Amniotic stem cell (primary cell): ENCODE results near the gene FREM3.
A peak's percentile ranks its signal among the peaks of the same experiment; 100 is the strongest.

Experiments used
- DNase-seq: peaks from one replicate; lab custom pipeline; 2025; lab: John Stamatoyannopoulos, UW

Gene FREM3

DNA sequence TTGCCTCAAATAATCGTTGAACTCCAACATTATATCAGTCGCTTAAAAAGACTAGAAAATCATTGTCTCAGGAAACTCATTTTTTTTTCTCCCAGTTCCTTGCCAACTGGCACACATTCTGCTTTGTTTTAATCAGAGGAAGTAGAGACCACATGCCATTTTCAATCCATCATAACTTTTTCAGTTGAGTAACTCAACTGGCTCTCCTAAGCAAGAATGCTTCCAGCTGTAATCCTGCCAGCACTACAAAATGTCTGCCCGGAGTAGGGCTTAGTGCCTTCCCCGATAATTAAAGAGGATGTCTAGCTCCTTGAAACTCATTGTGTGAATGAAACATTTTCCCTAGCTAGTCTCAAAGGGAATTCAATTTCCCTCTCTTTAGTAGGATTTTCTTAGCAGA is 33.0 kb downstream of the FREM3 start:
- DNase-seq = no peak

DNA sequence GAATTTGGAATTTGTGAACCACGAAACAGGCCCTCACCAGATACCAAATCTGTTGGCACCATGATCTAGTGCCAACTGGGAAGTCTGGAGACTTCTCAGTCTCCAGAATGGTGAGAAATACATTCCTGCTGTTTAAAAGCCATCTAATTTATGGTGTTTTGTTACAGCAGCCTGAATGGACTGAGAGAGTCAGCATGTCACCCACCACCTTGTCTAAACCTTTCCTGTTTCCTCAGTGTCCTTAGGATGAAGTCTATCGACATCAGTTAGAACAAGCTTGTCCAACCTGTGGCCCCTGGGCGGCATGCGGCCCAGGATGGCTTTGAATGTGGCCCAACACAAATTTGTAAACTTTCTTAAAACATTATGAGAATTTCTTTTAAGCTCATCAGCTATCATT is 42.1 kb downstream of the FREM3 start:
- no peak for DNase-seq

DNA sequence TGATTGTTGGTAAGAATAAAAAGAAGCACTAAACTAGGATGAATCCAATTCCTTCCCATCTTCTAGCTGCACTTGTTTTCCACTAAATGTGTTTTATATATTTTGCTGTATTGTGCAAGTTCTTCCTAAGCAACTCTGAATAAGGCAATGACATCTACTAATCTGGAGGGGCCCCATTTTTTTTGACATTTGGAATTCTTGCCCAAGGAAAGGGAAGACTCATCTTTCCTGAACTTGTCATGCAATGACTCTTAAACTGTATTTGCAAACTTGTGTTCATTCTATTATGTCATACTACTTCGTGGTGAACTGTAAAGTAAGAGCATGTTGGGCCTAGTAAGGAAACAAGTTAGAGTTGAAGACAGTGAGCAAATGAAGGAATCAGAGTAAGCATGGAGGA is 45.9 kb downstream of the FREM3 start:
- DNase-seq = no peak

DNA sequence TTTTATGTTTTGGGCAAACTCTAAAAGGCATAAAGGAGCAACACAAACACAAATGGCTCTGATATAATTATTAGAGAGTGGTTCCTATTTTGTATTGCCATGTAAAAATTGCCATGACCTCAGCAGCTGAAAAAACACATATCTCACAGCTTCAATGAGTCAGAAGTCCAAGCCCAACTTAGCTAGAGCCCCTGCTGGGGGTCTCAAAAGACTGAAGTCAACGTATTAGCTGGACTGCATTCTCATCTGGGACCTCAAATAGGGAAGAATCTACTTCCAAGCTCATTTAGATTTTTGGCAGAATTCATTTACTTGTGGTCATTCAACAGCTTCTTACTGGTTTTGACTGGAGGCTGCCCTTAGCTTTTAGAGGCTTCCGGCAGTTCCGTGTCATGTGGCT is 47.4 kb downstream of the FREM3 start:
- no peak for DNase-seq

DNA sequence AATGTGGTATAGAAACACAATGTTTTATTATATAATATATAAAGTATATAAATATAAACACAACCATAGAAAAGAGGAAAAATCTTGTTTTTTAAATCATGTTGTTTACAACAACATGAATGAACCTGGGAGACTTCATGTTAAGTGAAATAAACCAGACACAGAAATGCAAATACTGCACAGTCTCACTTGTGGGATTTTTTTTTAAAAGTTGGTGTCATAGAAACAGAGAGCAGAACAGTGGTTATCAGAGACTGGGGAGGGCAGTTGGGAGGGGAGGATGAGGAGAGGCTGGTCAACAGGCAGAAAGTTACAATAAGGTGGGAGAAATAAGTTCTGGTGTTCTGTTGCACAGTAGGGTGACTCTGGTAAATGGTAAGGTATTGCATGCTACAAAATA is 57.1 kb downstream of the FREM3 start:
- DNase-seq = no peak

DNA sequence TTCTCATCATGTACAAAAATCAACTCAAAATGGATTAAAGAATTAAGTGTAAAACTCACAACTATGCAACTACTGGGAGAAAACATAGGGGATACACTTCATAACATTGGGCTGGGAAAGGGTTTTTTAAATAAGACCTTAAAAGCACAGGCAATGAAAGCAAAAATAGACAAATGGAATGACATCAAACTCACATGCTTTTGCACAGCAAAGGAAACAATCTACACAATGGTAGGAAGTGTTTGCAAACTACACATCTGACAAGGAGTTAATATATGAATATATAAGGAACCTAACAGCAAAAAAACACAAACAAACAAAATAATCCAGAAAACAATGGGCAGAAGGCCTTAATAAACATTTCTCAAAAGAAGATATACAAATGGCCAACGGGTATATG is 57.9 kb downstream of the FREM3 start:
- no peak for DNase-seq

DNA sequence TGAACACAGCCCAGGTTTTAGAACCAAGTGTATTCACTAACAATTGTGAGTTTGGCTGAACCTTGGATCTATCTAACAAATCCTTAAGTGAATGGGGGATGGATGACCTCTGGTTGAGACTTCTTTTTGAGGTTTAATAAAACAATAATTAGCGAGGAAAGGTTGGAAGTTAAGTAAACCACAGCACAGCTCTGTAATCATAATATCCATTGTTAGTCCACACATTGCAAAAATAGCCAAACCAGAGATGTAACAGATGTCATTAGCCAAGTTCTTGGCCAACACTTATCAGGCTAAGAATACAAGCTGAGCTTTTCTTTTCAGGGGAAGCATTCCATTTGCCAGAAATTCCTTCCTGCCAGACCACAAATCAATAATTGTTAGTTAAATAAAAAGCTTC is 59.1 kb downstream of the FREM3 start:
- no peak for DNase-seq

DNA sequence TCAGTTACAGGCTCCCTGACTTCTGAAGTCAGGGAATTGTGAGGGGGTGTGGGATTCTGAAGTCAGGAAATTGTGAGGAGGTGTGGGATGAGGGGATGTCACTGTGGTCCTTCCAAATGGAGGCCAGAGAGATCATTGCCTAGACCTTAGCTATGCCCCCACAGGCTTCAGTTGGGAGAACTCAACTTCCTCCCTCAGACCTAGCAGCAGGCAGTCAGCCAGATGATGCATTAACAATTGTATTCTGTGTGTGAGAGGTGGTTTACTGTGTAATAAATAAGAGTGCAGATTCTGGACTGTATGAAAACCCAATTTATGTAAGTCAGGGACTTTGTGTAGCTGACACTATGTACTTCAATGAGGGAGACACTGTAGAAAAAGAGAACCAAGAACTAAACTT is 65.7 kb downstream of the FREM3 start:
- DNase-seq = no peak

DNA sequence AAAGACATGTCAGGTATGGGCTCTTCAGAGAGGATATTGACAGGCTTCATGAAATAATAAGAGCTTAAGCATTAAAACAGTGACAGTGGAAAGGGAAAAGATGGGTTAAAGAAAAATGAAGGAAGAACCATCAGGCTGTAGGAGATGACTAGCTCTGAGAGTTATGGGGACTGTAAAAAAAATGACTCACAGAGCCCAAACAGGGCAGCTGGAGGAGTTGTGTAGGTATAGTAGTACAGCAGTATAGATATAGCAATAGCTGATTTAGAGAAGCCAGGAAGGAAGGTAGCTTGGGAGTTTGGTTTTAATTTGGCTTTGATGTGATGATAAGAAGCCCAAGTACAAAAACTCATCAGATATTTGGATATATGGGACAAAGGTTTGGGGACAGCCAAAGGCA is 66.6 kb downstream of the FREM3 start:
- DNase-seq = no peak

DNA sequence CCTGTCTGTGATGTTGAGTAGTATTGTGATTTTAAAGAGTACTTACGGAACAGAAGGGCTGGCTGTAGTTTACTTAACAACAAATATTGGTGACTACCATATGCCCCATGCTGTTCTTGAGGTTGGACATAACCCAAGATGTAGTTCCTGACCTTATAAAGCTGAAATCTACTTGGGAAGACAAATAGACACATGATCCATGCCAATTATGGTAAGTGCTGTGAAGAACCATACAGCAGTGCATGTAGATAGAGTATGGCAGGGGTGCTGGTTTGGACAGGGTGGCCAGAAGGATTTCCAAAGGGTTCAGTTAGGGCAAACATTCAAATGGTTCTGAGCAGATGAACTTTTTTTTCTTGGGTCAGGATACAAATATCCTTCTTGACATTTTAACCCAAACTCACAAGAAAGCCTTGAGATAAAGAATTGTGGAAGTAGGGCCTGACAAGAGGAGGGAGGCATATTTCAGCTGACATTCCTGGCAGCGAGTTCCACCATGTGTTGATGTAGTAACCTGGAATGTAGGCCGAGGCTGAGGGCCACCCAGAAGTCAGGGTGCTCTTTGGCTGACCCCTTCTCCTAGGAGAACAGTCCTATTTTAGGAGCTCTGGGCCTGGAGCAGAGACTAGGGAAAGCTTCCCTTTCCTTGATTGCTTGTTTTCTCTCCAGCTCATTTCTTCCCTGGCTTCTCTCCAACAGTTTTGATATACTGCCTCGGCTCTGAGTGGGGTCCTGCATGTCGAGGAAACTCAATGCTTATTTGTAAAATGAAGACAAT is 74.2 kb downstream of the FREM3 start:
- no peak for DNase-seq

DNA sequence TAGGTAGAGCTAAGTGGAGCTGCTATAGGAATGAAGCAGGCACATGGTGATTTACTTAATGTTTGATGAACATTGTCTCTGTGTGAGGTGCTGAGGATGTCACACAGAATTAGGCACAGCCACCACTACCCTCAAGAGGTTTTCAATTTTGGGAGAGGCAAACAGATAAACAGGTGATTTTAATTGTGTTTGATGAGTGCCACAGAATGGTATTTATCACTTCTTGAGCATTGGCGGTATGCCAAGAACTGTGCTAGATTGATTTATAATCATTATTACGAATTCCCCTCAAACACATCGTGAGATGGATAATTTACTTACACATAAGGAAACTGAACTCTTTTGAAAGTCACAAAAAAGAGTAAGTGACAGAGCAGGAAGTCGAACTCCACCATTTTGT is 74.8 kb downstream of the FREM3 start:
- no peak for DNase-seq

DNA sequence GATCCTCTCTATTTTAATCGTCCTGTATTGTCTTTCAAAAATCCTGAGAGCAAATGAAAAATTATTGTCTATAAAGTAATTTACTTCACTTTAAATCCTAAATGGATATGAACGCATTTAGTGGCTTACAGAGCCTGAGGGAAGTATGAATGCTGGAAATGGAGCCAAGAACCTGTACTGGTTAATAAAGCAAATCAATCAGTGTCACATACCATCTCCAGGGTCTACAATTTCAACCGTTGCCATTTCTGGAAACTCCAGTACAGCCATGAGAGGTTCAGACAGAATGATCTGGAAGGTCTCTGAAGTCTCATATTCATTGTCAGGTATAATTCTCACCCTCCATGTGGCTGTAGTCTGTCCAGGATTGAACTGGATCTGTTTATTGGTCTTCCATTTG is 76.6 kb downstream of the FREM3 start:
- DNase-seq = no peak

DNA sequence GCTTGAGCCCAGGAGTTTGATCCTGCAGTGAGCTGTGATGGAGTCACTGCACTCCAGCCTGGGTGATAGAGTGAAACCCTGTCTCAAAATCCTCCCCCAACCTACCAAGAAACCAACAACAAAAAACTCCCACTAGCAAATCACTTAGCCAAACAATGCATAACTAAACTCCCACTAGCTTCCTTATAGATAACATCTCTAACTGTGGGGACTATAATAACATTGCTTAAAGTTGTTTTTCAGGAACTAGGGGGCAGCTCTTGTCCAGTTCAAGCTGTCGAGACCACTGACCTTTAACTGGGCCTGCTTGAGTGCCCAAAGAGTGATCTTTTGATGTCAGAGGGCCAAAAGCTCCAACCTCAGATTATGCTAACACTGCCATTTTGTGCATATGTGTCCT is 81.7 kb downstream of the FREM3 start:
- no peak for DNase-seq

DNA sequence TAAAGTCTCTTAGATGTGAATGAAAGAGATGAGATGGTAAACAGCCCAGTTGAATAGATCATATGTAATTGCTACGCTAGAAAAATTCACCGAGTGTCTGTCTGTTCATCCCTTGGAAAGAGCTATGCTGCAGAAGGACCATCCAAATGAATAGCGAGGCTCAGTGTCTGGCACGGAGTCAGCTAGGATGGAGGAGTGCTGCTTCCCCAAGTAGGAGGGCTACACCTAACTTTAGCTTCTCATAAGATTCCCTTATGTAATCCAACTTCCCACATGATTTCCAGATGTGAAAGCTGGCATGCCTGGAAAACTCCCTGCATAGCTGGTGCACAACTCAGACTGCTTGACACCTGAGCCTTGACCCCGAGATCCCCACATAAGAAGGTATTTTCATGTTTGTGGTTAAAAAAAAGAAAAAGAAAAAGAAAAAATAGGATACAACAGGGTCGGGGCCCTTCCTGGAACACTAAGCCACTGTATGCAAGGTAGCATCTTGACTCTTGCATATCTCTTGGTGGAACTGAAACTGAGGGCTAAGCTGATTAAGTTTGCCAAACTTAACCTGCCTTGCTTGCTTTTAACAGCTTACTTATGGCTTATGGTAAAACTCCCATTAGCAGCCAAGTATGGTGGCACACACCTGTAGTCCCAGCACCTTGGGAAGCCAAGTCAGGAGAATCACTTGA is 82.3 kb downstream of the FREM3 start:
- DNase-seq = no peak

DNA sequence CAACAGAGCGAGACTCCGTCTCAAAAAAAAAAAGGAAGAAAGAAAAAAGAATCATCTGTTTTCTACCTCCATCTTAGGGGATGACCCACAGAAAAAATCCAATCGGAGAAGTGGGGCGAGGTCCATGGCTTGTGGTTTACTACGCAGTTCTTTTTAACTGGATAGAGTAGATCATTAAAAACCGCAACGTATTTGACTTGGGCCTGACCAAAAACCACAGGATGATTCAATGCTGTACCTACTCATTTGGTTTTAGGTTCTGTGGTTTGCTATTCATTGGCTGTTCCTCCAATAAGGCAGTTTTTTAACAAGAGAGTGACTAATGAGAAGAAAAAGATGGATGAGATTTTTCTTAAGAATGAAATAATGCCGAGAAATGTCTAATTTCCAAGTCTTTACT is 83.7 kb downstream of the FREM3 start:
- no peak for DNase-seq

DNA sequence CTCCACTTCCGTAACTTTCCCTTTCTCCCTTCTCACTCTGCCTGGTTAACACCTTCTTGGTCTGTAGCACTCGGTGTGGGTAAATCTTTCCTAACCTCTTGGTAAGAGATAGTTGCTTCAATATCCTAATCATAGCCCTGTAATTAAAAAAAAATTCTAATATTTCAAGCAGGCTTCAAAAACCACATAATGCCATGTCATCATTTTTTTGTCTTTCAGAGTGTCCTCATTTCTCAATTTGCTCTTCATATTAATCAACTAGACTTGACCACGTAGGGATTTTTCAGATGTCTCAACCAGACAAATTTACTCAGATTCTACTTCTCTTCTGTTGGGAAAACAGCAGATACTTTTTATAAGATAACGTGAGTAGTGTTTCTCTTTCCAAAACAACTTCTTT is 91.0 kb downstream of the FREM3 start:
- DNase-seq = no peak

DNA sequence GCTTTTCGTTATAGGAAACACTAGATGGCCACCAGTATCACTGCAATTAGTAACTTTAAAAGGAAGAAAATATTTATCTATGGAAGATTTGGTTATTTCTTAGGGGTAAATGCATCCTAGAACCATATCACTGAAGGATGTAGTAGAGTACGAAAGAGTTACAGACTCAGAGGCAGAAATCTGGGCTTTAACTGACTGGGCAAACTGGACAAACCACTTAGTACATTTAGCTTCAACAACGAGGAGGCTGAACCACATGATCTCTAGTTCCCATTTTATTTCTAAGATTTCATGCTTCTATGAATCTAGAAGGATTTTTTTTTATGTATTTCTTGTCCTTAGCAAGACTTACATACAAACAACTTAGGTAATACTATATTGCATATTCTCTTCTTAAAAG is 94.0 kb downstream of the FREM3 start:
- DNase-seq = no peak

DNA sequence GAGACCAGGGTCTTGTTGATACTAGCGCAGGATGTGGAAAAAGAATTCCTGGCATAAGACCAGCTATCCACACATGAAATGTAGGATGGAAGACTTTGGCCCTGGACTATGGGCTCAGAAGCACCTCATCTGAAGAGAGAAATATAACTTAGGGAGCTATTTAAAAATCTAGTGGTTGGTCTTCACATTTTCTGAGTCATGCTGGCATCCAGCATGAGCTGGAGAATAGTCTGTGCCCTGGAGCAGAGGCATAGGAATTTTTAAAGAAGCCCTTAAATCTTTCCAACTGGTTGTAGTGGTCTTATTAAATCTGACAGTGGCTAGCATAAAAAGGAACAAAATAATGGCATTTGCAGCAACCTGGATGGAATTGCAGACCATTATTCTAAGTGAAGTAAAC is 100.6 kb downstream of the FREM3 start:
- no peak for DNase-seq

DNA sequence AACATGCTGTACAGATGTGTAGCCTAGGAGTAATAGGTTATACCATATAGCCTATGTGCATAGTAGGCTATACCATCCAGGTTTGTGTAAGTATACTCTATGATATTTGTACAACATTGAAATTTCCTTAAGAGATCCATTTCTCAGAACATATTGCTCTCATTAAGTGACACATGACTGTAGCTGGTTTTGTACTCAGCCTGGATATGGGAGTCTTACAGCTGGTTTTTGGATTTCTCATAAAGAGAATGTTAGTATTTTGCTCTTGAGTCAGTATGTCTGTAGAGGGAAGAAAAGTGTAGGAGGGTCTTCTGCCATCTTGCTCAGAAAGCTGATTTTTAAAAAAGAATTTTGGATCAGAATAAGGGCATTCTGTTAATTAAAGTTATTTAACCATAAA is 101.7 kb downstream of the FREM3 start:
- DNase-seq = no peak

DNA sequence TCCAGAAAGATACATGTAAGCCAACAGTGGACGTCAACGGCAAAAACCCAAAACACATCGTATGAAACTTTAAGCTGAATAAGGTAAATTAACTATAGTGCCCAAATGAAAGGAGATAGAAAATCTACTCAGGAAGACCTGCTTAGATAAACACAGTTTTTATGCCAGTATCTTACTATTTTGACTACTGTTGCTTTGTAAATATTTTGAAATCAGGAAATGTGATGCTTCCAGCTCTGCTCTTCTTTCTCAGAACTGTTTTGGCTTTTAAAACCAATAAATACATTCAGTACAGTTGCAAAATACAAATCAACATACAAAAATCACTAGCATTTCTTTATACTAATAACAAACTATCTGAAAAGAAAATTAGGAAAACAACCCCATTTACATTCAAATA is 103.2 kb downstream of the FREM3 start:
- no peak for DNase-seq

DNA sequence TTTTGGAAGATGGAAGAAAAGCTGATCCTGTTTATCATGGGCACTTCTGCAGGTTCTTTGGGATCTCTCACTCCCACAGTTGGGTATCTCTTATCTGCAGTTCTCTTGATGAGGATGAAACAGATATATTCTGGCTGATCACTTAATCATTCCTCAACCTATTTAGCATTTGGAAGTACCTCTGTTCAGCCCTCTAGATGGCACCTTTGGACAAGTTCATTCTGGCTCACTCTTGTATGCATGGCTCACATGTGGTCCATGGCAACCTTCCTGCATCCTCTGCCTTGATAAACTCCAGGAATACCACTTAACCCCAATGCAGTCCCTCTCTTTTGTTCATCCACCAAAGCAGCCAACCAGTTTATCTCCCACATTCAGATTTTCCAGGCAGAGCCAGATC is 112.8 kb downstream of the FREM3 start:
- DNase-seq = no peak

DNA sequence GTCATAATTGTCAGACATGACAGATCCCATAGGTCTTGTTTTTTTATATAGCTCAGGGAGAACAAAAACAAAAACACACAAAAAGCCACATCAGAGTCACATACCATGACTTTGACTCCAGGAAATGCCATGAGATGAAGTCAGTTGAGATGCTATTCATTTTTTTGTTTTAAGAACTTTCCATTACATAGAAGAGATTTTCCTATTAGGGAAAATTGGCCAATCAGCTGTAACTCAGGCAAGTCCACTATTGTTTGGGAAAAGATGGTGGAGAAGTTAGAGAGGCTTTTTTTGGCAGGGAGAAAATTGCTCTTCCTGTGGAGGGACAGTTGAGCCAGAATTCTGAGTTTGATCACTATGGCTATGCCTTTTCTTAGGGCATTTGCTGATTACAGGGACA is 114.4 kb downstream of the FREM3 start:
- peak; percentile 51 for DNase-seq

DNA sequence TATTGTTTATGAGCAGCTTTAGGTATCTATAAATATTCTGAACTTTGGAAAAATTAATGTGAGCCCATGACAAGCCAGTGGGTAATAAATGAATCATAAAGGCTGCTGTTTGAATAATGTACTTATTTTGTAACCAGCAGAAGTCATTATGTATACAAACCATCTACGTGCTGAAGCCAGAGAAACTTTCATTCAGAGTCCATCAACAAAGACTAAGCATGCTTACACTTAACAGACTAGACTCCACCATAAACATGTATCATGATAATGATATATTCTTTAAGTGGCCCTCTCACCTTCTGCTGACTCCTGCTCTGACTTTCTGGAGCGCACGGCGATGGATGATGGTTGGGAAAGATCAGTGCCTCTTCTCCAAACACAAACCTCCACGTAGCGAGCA is 114.9 kb downstream of the FREM3 start:
- DNase-seq = no peak

DNA sequence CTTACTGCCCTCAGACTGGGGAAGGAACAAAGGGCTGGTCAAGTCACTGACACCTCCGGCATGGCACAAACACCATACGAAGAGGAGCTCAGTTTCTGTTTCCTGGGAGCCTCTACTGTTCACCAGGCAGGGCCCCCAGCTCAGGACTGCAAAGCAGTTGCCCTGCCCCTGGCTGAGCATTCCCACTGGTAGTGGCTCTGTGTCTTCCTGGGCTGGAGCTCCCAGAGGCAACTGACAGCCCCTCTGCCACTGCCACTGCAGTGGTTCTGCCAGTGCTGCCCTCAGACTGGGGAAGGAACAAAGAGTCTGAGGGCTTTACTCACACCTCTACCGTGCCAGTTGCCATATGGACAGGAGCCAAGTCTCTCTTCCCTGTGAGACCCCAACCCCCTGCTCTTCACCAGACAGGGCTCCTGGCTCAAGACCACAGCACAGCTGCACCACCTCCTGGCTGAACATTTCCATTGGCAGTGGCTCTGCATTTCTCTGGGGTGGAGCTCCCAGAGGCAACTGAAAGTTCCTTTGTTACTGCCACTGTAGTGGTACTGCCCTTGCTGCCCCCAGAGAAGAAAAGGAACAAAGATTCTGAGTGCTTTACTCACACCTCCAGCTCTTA is 119.0 kb downstream of the FREM3 start:
- DNase-seq = no peak
